Activated T-cell treated with anti-CD3 and anti-CD28 coated beads for 4 hours (primary cell): ENCODE results near the gene FAM180B.
"Not testable (repeated sequence)": the region's sequence is repeated elsewhere in the genome, so short reads cannot be mapped to it uniquely, and the experiment has no call there.

Experiments used
- DNase-seq: peaks from one replicate; pipeline ENCODE4 v3.0.0-alpha.2; 2020

Gene FAM180B, protein sequence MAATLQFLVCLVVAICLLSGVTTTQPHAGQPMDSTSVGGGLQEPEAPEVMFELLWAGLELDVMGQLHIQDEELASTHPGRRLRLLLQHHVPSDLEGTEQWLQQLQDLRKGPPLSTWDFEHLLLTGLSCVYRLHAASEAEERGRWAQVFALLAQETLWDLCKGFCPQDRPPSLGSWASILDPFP

DNA sequence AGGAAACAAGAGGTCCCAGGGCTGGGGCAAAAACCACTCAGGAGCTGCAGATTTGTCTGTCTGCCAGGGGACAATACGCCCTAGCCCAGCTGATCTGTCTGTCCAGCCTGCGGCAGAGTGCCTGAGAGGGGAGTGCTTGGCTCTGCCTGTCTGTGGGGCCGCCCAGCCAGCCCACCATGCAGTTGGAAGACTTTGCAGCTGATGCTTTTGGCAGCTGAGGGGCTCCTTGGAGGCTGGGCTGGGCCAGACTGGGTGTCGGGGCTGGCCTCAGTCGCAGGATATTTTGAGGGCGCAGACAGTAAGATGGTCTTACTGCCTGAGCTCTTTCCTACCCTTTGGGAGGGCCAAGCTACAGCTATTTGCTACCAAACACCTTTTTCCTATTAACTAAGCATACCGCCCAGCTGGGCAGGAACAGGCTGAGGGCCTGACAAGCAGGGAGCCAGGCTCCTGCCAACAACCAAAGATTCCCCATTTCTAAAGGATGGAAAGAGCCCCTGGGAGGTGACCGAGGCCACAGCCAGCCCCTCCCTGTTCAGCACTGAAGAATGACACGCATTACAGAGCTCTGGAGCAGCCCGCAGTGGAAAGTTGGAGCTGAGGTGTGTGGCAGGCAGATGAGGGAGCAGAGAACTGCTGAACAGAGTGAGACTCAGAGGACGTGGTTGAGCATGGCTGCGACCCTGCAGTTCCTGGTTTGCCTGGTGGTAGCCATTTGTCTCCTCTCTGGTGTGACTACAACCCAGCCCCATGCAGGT lies at the start of gene FAM180B:
Gene FAM180B, plus strand, starts transcription at position 581 of the 758 bp plus-strand sequence. Its CDS starts 91 bp downstream, at position 672.
- no peak for DNase-seq

DNA sequence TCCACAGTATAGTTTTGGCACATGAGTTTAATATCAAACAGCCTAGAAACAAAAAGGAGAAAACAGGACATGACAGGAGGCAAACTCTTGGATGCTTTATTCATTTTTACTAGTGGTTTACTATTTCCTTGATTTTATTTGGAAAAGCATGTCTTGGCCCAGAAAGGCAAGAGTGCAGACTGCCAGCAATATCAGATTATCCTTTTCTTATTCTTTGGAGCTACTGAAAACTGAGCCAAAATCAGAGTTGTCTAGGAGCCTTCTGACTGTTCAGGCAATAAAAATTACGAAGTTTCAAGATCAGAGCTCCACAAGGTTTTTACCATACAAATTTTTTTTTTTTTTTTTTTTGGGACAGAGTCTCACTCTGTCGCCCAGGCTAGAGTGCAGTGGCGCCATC lies 49.6 kb upstream of the FAM180B start:
- no peak for DNase-seq

DNA sequence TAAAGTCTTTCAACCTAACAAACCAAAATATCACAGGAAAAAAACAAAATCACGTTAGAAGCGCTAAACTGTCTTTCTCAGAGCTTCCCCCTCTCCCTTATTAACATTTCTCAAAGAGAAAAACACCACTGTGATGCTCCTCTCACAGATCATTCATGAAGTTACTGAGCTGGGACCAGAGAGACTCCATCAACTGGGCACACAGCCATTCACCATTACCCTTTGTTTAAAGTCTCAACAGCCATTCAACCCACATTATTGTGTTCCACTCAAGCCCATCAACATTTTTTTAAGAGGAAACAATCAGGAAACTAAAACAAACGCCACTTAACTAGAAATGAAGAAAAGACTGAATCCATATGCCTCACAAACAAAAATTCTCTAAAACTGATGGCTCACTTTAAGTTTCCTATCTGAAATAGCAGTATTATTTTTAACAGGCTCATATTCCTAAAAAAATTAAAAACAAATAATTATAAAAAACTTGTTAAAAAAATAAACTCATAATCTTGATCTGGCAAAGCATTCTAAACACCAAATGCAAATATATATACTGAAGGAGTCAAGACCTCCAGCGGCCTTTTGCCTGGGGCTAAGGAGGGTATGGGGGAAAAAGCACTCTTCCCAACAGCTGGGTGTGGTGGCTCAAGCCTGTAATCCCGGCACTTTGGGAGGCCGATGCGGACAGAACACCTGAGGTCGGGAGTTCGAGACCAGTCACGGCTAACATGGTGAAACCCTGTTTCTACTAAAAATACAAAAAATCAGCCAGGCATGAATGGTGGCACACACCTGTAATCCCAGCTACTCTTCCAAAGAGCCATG lies 47.5 kb upstream of the FAM180B start:
- no peak for DNase-seq

DNA sequence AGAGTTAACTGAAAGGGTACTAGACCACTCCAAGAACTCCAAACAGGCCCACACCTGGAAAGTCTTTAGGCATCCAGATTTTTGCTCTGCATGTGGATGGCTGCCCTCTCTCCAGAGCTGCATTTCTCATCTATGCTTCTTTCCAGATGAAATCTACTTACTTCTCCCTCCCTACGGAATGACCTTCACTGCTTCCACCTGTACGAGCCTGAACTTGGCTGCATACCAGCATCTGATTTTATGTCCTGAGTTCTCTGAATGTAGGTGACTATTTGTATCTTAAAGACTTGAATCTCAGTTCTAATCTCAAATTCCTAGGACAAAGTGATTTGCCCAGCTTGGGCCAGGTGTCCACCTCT lies 46.8 kb upstream of the FAM180B start:
- DNase-seq, result no peak

DNA sequence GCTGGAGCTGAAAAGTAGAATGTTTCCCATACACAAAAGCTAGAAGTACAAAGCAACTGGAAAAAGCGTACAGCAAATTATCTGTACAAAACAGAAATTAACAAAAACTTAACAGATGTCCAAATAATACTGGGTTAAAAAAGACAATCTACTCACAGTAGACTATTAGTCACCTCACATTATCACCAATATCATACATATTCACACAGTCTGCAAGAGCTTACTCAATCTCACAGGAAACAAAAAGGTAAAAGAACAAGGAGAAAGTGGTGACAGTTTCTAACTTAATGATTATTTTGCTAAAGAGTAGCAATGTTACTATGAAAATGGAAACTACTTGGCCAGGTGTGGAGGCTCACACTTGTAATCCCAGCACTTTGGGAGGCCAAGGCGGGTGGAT lies 45.4 kb upstream of the FAM180B start:
- no peak for DNase-seq

DNA sequence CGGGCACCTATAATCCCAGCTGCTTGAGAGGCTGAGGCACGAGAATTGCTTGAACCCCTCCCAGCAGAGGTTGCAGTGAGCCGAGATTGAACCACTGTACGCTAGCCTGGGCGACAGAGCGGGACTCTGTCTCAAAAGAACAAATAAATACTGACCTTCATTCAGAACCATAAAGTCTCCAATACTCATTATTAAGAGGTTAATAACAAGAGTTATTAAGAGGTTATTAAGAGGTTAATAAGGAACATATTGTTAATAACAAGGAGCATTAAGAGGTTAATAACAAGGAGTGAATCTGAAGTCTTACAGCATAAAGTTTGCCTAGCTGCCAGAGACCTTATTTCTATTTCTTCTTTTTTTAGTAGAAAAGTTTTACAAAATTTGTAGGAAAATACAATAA lies 41.2 kb upstream of the FAM180B start:
- no peak for DNase-seq

DNA sequence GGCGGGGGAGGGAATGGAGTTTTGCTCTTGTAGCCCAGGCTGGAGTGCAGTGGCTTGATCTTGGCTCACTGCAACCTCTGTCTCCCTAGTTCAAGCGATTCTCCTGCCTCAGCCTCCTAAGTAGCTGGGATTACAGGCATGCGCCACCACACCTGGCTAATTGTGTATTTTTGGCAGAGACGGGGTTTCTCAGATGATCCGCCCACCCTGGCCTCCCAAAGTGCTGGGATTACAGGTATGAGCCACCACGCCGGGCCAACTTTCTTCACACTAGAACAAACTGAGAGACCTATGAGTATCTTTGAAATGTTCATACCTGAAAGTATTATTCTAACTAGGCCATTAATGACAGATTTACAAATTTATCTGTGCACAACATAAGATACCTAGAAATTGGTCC lies 40.2 kb upstream of the FAM180B start:
- DNase-seq, result not testable (repeated sequence)

DNA sequence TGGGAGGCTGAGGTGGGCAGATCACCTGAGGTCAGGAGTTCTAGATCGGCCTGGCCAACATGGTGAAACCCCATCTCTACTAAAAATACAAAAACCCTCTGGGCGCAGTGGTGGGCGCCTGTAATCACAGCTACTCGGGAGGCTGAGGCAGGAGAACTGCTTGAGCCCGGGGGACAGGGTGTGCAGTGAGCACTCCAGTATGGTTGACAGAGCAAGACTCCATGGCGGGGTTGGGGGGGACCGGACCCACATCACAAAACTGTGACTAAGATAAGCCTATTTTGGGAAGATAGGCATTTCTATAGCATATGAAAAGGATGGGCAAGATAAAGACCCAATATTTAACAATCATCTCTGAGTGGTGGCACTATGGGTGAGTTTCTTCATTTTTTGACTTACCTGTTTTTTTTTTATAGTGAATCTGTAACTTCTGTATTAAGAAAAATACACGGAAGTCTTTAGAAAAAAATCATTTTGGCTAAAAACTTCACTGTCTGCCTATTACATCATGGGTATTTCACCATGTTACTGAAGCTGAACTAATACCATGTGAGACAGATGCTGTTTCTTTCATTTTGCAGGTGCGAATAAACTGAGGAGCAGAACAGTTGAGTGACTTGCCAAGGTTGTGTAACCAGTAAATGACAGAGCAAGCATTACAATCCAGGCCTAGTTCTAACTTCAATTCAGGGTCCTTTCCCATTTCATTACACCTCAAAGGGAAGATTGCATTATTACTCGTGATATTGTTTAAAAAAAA lies 36.0 kb upstream of the FAM180B start:
- no peak for DNase-seq

DNA sequence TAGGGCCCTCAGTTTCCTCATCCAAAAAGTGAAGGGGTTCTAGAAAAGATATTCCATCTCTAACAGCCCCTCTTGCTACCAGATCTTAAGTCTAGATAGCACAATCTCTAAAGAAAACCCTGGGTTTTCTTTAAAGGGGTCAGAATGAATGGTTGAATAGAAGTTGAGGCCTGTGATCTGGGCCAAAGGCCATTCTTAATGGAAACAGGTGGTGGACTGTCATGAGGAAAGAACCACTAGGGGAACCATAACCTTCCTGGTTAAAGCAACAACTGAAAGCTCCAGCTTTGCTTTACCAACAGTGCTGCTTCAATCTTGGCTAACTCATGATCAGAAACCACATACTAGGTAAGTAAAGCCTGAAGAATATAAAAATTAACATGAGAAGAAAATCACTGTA lies 35.4 kb upstream of the FAM180B start:
- DNase-seq, result no peak

DNA sequence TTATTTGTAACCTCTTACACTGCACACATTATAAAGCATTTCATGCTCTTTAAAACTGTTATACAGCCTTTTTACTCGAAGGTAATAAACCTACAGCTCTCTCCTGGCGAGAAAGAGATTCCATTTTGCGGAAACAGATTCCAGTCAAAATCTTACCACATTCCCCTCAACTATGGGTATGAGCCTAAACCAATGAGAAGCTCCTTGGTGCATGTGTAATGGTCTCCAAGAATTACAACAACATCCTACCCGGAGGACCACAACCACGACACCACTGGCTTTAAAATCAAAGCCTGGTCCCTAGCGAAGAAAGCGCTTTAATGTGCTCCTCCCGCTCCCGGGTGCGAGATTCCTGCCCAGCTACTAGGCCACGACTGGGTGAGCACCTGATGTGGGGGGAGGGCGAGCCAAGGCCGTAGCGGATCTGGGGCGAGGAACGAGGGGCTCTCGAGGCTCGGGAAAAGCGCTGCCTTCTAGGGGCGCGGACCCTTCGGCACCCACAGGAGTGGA lies 34.4 kb upstream of the FAM180B start:
- DNase-seq, result no peak

DNA sequence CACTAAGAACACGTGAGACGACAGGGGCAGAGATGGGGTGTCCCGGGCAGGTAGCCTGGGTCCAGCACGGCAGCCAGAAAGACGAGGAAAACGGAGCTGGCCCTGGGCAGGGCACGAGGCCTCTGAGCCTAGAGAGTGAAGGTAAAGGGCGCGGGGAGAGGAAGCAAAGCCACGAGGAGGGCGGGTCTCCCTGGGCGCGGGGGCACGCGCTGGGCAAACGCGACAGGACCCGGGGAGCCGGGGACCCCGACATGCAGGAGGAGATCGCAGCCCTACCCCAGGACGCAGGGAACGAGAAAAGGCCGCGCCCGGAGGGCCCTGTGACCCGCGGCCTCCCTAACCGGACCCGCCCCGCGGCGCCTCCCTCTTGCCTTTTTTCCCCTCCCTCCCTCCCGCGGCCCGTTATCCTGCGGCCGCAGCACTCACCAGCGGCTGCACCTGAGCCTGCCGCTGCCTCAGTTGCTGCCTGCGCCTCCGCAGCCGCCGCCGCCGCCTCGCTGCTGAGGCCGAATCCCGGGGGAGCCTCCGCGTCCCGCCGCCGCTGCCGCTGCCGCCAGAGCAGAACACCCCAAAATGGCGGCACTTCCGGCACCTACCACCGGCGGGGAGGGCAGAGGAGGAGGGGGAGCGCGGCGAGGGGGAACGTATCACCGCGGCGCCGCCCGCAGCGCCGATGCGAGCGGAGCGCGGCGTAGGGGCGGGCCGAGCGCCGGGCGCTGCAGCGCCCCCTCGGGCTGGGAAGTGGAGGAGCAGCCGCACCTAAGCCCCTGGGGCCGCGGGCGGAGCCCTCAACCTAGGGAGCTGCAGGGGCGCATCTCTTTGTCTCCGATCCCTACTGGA lies 33.7 kb upstream of the FAM180B start, which contains the start of gene CELF1:
Gene CELF1, minus strand, starts transcription at position 567 of the 840 bp plus-strand sequence. CDS start 53,609 bp downstream, outside the sequence.
- peak; percentile 87 for DNase-seq

DNA sequence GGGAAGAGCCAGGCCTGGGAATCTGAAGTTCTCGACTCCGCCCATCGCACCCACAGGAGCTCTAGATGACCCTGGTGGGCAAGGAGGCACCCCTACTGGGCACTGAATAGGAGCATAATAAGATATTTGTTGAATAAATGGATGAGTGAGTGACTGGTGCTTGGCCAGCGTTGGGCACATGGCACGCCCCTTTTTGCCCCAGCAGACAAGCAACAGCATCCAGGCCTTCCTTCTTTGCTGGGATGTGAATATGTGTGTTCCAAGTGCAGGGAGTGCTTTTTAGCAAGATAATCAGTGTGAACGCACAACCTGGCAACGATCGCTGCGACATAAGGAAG lies 33.1 kb upstream of the FAM180B start:
- DNase-seq, result no peak

DNA sequence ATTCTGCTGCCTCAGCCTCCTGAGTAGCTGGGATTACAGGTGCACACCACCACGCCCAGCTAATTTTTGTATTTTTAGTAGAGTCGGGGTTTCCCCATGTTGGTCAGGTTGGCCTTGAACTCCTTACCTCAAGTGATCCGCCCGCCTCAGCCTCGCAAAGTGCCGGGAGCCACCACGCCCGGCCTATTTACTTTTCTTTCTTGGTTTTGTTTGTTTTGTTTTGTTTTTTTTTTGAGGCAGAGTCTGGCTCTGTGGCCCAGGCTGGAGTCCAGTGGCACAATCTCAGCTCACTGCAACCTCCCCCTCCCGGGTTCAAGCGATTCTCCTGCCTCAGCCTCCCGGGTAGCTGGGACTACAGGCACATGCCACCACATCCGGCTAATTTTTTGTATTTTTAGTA lies 29.5 kb upstream of the FAM180B start:
- DNase-seq, result not testable (repeated sequence)

DNA sequence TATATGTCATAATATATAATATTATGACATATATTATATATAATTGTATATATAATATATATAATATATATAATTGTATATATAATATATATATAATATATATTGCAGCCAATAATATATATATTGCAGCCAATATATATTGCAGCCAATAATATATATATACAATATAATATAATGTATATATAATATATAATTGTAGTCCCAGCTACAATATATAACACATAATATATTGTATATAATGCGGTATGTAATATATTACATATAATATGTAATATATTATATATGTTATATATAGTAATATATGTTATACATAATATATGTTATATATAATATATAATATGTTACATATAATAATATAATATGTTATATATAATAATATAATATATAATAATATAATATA lies 27.8 kb upstream of the FAM180B start:
- DNase-seq, result no peak

DNA sequence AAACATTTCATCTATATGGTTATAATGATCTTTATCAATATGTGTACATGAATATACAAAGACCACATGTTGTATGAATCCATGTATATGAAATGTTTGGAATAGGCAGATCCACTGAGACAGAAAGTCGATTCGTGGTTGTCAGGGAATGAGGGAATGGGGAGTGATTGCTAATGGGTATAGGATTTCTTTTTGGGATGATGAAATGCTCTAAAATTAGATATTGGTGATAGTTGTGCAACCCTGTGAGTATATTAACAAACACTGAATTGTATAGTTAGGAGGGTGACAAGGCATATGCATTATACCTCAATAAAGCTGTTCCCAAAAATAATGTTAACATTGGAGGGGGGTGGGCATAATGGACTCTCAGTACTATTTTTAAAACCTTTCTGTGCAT lies 26.1 kb upstream of the FAM180B start:
- DNase-seq, result no peak

DNA sequence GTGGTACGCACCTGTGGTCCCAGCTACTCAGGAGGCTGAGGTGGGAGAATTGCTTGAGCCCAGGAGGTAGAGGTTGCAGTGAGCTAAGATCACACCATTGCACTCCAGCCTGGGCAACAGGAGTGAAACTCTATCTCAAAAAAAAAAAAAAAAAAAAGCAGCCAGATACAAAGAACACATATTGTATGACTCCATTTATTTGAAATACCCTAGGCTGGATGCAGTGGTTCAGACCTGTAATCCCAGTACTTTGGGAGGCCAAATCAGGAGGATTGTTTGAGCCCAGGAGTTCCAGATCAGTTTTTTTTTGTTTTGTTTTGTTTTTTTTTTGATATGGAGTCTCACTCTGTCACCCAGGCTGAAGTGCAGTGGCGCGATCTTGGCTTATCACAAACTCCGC lies 24.1 kb upstream of the FAM180B start:
- DNase-seq, result not testable (repeated sequence)

DNA sequence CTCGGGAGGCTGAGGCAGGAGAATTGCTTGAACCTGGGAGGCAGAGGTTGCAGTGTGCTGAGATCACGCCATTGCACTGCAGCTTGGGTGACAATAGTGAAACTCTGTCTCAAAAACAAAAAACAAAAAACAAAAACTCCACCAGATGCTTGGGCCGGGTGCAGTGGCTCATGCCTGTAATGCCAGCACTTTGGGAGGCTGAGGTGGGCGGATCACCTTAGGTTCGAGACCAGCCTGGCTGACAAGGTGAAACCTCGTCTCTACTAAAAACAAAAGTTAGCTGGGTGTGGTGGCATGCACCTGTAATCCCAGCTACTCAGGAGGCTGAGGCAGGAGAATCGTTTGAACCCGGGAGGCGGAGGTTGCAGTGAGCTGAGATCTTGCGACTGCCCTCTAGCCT lies 22.1 kb upstream of the FAM180B start:
- DNase-seq, result not testable (repeated sequence)

DNA sequence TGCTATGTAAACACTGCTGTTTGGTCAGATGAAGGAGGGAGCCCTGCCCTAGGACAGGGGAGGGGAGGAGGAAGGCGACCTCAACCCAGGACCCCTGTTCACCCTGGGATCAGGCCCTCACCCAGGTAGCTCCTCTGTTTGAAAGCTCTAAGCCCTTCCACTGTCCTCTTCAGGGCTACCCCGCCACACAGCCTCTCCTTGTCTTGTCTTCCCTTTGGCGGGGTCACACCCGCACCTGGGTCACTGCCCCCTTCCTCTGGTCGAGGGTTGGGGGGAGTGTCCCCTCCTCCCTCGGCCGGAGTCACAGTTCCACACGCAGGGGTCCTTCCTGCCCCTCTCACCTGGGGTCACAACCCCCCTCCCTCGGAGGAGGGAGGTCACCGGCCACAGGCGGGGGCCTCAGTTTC lies 21.5 kb upstream of the FAM180B start:
- DNase-seq, result no peak

DNA sequence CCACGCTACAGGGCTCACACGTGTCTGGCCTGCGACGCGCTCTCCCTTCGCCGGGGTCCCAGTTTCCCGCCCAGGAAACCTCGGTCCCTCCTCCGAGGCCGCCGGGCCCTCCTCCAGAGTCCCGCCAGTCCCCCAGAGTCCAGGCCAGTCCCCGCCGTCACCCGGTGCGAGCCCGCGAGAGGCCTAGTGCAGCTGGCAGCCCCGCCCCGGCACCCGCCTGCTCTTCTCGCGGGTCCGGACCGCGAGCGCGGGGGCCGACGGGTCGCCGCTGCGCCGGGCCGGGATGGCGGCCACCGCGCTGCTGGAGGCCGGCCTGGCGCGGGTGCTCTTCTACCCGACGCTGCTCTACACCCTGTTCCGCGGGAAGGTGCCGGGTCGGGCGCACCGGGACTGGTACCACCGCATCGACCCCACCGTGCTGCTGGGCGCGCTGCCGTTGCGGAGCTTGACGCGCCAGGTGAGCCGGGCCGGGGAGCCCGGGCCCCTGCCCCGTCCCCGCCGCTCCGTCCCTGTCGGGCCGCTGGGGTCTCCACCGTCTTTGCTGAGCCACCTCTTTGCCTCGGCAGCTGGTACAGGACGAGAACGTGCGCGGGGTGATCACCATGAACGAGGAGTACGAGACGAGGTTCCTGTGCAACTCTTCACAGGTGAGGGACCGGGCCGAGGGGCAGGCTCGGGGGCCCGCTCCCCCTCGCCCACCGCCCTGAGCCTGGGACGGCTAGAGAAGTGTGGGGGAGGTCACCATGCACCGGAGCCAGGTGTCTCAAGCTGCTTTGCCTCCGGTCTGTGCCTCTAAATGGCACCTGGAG lies 20.9 kb upstream of the FAM180B start, which contains the start of gene PTPMT1:
Gene PTPMT1, plus strand, starts transcription at position 260 of the 809 bp plus-strand sequence. Its CDS starts 24 bp downstream, at position 284.
- DNase-seq, result peak; percentile 40

DNA sequence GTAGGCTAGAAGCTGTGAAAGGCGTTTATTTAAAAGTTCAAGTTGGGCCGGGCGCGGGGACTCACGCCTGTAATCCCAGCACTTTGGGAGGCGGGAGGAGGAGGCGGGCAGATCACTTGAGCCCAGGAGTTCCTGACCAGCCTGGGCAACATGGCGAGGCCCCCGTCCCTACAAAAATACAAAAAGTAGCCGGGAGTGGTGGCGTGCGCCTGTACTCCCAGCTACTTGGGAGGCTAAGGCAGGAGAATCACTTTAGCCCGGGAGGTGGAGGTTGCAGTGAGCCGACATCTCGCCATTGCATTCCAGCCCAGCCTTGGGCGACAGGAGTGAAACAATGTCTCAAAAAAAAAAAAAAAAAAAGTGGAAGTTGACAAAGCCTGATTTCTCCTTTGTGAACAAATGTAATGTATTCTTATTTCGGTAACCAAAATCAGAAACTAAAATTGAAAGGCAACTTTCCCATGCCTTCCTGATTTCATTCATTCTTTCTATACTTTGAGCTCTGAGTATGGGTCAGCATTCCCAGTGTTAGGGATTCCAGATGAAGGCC lies 20.3 kb upstream of the FAM180B start:
- DNase-seq, result no peak

DNA sequence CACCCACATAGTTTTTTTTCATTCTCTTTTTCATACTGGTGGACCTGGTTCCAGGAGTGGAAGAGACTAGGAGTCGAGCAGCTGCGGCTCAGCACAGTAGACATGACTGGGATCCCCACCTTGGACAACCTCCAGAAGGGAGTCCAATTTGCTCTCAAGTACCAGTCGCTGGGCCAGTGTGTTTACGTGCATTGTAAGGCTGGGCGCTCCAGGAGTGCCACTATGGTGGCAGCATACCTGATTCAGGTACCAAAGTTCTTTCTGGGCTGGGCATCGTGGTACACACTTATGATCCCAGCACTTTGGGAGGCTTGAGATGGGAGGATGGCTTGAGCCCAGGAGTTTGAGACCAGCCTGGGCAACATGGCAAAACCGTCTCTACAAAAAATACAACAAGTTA lies 16.8 kb upstream of the FAM180B start:
- DNase-seq, result no peak
